Measurements from ENCODE around the gene TCL1A. TPM values are rescaled to one million over a fixed set of nuclear protein-coding genes. Genes with fewer than 3 reads are reported as not detected.
"Not testable (repeated sequence)": the region's sequence is repeated elsewhere in the genome, so short reads cannot be mapped to it uniquely, and the experiment has no call there.

TCL1A gene
- total RNA-seq: not detected
- polyA plus RNA-seq: 10 to 100 TPM in 1 of 3 donors, 1 to 10 TPM in 1, not detected in 1; 1.2 to 99.5 TPM

GRCh38 chr14:95713596-95714371 lies at the start of gene TCL1A:
Gene TCL1A, minus strand, starts transcription at chr14:95714125. Its CDS starts 59 bp downstream, at chr14:95714066.
- TF ChIP-seq POLR2AphosphoS5 (IDR thresholded peaks at IDR 0.05): no peak
- TF ChIP-seq EP300 (IDR thresholded peaks at IDR 0.05): no peak
- TF ChIP-seq CTCF (IDR thresholded peaks at IDR 0.05): no peak
- TF ChIP-seq POLR2A (IDR thresholded peaks at IDR 0.05): no peak
- Histone ChIP-seq H3K27me3 (peaks cover 5 to 18% (median 13%) of the 10 kb centered on the region in 3 donors), H3K9me3 (no peaks in the 10 kb centered on the region), H3K36me3 (no peaks in the 10 kb centered on the region), H3K27ac (no peak within 1 kb of the TSS), H3K4me1 (no peaks in the 10 kb centered on the region), H3K4me3 (no peak within 1 kb of the TSS)
- 40 to 63% methylated on average over 47 of the region's 47 CpGs for WGBS, 2 donors
- DNase-seq: no peak
- intact Hi-C loops (cut with DNase I): no loop called here

- H3K4me1 ChIP-seq; H3K27me3 ChIP-seq; DNase-seq; H3K27ac ChIP-seq; H3K36me3 ChIP-seq; H3K9me3 ChIP-seq; intact Hi-C loops (cut with DNase I); H3K4me3 ChIP-seq: not testable (repeated sequence)
- WGBS, 2 donors: 68 to 82% methylated on average over 4 of the region's 4 CpGs
Observed at GRCh38 chr14:95763032-95763431, 49.1 kb upstream of the TCL1A start.

GRCh38 chr14:95761436-95761835 lies 47.5 kb upstream of the TCL1A start:
- Histone ChIP-seq H3K4me3 (no peak overlapping the region), H3K4me1 (no peaks in the 10 kb centered on the region), H3K27ac (no peak overlapping the region), H3K9me3 (peaks cover 0 to 2% (median 0%) of the 10 kb centered on the region in 4 donors), H3K36me3 (no peaks in the 10 kb centered on the region), H3K27me3 (peaks cover 0 to 7% (median 0%) of the 10 kb centered on the region in 3 donors)
- TF ChIP-seq CTCF (IDR thresholded peaks at IDR 0.05): no peak
- TF ChIP-seq POLR2A (IDR thresholded peaks at IDR 0.05): no peak
- no peak for TF ChIP-seq EP300 (IDR thresholded peaks at IDR 0.05)
- TF ChIP-seq POLR2AphosphoS5 (IDR thresholded peaks at IDR 0.05): no peak
- WGBS, 2 donors: 51 to 58% methylated on average over 6 of the region's 6 CpGs
- DNase-seq: no peak
- intact Hi-C loops (cut with DNase I): no loop called here

GRCh38 chr14:95760596-95760995 lies 46.7 kb upstream of the TCL1A start:
- intact Hi-C loops (cut with DNase I): no loop called here

More at GRCh38 chr14:95760596-95760995, 46.7 kb upstream of the TCL1A start:
- WGBS, 2 donors: 62 to 78% methylated on average over 3 of the region's 3 CpGs
- no peaks in the 10 kb centered on the region for H3K4me1 ChIP-seq
- TF ChIP-seq POLR2AphosphoS5 (IDR thresholded peaks at IDR 0.05): no peak
- no peak for TF ChIP-seq CTCF (IDR thresholded peaks at IDR 0.05)
- TF ChIP-seq EP300 (IDR thresholded peaks at IDR 0.05): no peak
- TF ChIP-seq POLR2A (IDR thresholded peaks at IDR 0.05): no peak
- no peaks in the 10 kb centered on the region for H3K36me3 ChIP-seq
- no peak overlapping the region for H3K4me3 ChIP-seq
- H3K27ac ChIP-seq: no peak overlapping the region
- peaks cover 0 to 2% (median 0%) of the 10 kb centered on the region in 4 donors for H3K9me3 ChIP-seq
- H3K27me3 ChIP-seq: peaks cover 0 to 7% (median 0%) of the 10 kb centered on the region in 3 donors
- DNase-seq: no peak

Measured in sigmoid colon (tissue), 7 donors.